Cardiac fibroblast (primary cell): ENCODE measurements around the gene MAP3K7CL.

ENCODE experiments used
- DNase-seq, 2 donors: peaks; one replicate each; pipeline versions ENCODE4 v3.0.0 to v3.0.0-alpha.2; 2010; ENCODE audit warnings: low read depth in 2 of 2
- H3K4me3 ChIP-seq, 2 donors: replicated peaks in 1 of 2; 1 replicate in 1 of 2; 2 replicates in 1 of 2; pipeline ENCODE4 v1.5.1; 2011; ENCODE audit warnings: low read depth in 2 of 2, low read length in 2 of 2, mild to moderate bottlenecking in 2 of 2, moderate library complexity in 1 of 2
- CTCF ChIP-seq: IDR thresholded peaks from one replicate; pipeline ENCODE4 v1.5.1; 2011; ENCODE audit warnings: low read depth, mild to moderate bottlenecking, low read length, inconsistent platforms

MAP3K7CL gene

DNA sequence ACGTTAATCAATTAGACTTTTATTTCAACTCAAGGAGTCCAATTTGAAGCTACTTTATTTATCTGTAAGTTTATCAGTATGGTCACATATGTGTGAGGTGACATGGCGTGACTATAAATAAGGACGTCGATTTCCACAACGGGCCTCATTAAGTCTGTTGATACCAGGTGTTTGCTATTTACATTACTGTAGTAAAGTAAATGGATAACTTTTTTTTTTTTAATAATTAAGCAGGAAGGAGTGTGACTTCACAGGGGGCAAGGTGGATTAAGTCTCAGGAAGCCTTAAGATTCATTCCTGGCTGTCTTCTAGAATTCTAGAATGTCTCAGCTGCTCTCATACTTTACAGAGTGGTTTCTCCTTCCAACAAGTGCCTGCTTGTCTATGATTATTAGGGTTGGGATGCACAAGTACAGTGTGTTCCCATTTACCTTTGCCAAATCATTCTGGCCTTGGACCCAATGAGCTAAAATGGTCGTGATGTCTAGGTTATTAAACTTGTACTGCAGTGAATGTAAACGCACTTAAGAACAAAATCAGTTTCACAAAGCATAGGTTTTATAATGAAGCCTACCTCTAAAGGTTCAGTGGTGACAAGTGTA, 15.5 kb downstream of the MAP3K7CL start:
- H3K4me3 ChIP-seq = no peak overlapping the region
- DNase-seq = no peak
- no peak for TF ChIP-seq CTCF

- no peak overlapping the region for H3K4me3 ChIP-seq
- DNase-seq = no peak
- TF ChIP-seq CTCF = no peak
These were observed 16.3 kb downstream of the MAP3K7CL start for GRCh38 chr21:29146726-29147125.

DNA sequence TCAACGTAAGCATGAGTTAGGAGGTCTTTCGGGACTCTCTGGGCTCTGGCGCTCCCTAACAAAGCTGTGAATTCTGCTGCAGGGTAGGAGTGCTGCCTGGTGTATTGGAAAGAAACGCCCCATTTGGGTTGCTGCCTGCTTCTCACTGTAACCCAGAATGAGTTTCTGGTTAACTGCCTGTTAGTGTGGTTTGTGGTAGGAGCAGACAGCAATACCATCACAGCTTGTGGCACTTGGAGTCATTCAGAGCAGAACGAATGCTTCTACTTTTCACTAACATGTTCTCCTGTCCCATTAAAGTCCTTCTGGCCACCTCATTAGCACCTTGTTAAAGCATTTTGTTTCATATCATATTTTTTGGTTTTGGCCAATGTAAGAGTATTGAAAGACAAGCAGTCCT, 18.1 kb downstream of the MAP3K7CL start:
- TF ChIP-seq CTCF = no peak
- H3K4me3 ChIP-seq = no peak overlapping the region
- peak in 1 of 2 donors; percentile 42 for DNase-seq

- TF ChIP-seq CTCF = no peak
- DNase-seq = peak; percentile 42 to 65
- no peak overlapping the region for H3K4me3 ChIP-seq
These were observed 19.5 kb downstream of the MAP3K7CL start for GRCh38 chr21:29149808-29150425.

DNA sequence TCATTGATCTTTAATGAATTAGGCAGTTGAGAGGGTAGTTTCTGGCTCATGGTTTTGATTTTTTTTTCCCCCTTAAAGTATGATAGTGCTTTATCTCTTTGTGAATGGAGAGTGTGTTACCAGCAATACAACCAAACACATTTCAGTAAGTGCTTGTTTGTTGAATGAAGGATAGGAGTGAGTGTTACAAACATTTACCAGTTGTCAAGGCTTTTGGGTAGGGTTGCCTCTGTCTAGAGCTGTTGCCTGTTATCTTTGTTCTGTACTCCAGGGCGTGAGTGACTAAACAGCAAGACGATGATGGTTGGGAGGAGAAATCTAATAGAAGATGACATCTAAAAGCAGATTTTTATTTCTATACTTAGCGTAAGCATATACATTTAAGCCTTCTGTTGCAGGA, 21.5 kb downstream of the MAP3K7CL start:
- peak in 1 of 2 donors; percentile 63 for DNase-seq
- no peak overlapping the region for H3K4me3 ChIP-seq
- TF ChIP-seq CTCF = no peak

GRCh38 chr21:29152916-29153315, 22.5 kb downstream of the MAP3K7CL start:
- no peak for TF ChIP-seq CTCF
- H3K4me3 ChIP-seq = no peak overlapping the region
- DNase-seq = peak in 1 of 2 donors; percentile 62
